OCI-LY7 (cell line): ENCODE results near the gene SAMD10. TPM values are rescaled to one million over a fixed set of nuclear protein-coding genes. Genes with fewer than 3 reads are reported as not detected.

Source experiments
- BruUV-seq: library from RNA; stranded (reverse); fragments of 400-500 nt; replicated peaks from 2 replicates; lab custom pipeline; 2021; lab: Mats Ljungman, UMichigan
- CTCF ChIA-PET: fragments of 300-600 bp; sonication (Branson Sonifier 250); formaldehyde crosslinking; loops from one replicate; lab custom pipeline; 2022; ENCODE audit warnings: antibody characterized with exemption; ENCODE audit not compliant: unreplicated experiment; lab: Charles Lee
- POLR2A ChIA-PET: fragments of 300-600 bp; sonication (Branson Sonifier 250); formaldehyde crosslinking; loops from one replicate; lab custom pipeline; 2022; ENCODE audit warnings: antibody characterized with exemption; lab: Charles Lee
- DNase-seq: peaks from one replicate; pipeline ENCODE4 v3.0.0-alpha.2; 2015; ENCODE audit warnings: low spot score
- H2AFZ ChIP-seq: fragments of 200-600 bp; sonication (generic), shearing (Covaris generic); 2 replicates; pipeline ENCODE4 v1.6.1; 2014; ENCODE audit warnings: mild to moderate bottlenecking, antibody characterized with exemption, low read length, moderate library complexity
- H3K27ac ChIP-seq: fragments of 200-600 bp; sonication (generic); 2 replicates; pipeline ENCODE4 v1.5.1; 2014; ENCODE audit warnings: mixed run types, low read depth, mild to moderate bottlenecking, moderate library complexity, low read length, inconsistent platforms; ENCODE audit not compliant: poor library complexity, severe bottlenecking
- H3K36me3 ChIP-seq: fragments of 200-600 bp; sonication (generic); 2 replicates; pipeline ENCODE4 v1.6.1; 2014; ENCODE audit warnings: mild to moderate bottlenecking, antibody characterized with exemption, low read length, moderate library complexity, mixed read lengths; ENCODE audit not compliant: insufficient read depth
- H3K4me1 ChIP-seq: fragments of 200-600 bp; sonication (generic); 2 replicates; pipeline ENCODE4 v1.5.1; 2014; ENCODE audit warnings: mild to moderate bottlenecking, low read length; ENCODE audit not compliant: insufficient read depth, poor library complexity, severe bottlenecking
- H3K4me2 ChIP-seq: fragments of 200-600 bp; sonication (generic); 2 replicates; pipeline ENCODE4 v1.6.1; 2014; ENCODE audit warnings: mild to moderate bottlenecking, low read length
- H3K4me3 ChIP-seq: fragments of 200-600 bp; sonication (generic); 2 replicates; pipeline ENCODE4 v1.5.1; 2014; ENCODE audit warnings: mild to moderate bottlenecking, low read depth, low read length; ENCODE audit not compliant: poor library complexity, severe bottlenecking
- H3K79me2 ChIP-seq: fragments of 200-600 bp; sonication (generic); 2 replicates; pipeline ENCODE4 v1.6.1; 2016; ENCODE audit warnings: low read depth, mild to moderate bottlenecking, low read length, moderate library complexity, mixed read lengths; ENCODE audit not compliant: insufficient read depth
- H3K9me2 ChIP-seq: fragments of 200-600 bp; sonication (generic); 2 replicates; pipeline ENCODE4 v1.6.1; 2016; ENCODE audit warnings: mild to moderate bottlenecking, low read length, mixed read lengths; ENCODE audit not compliant: insufficient read depth
- H3K9me3 ChIP-seq: fragments of 200-600 bp; sonication (generic); 2 replicates; pipeline ENCODE4 v1.6.1; 2014; ENCODE audit warnings: mild to moderate bottlenecking, mixed run types, low read length, mixed read lengths
- H4K20me1 ChIP-seq: fragments of 200-600 bp; sonication (generic); 2 replicates; pipeline ENCODE4 v1.6.1; 2014; ENCODE audit warnings: mild to moderate bottlenecking, antibody characterized with exemption, low read length, moderate library complexity, mixed read lengths; ENCODE audit not compliant: insufficient read depth
- CTCF ChIP-seq: fragments of 200-600 bp; sonication (generic); conservative IDR thresholded peaks from 2 replicates; pipeline ENCODE4 v1.5.1; 2014; ENCODE audit warnings: mild to moderate bottlenecking, antibody characterized with exemption, low read length, moderate library complexity, mixed read lengths
- EZH2phosphoT487 ChIP-seq: fragments of 200-600 bp; sonication (generic); IDR thresholded peaks from 2 replicates; pipeline ENCODE4 v1.6.1; 2018; ENCODE audit warnings: low read depth, borderline replicate concordance, mild to moderate bottlenecking, mixed run types, antibody characterized with exemption, low read length, moderate library complexity, mixed read lengths
- intact Hi-C: fragments of 100-400 bp; cut with micrococcal nuclease; formaldehyde crosslinking; loops from one replicate; pipeline ENCODE4 v1.10.0; 2022; ENCODE audit not compliant: unreplicated experiment
- total RNA-seq, 2 experiments: library from RNA; depleted of rRNA in 1 of 2; stranded (reverse); fragments of >200 nt in 1 of 2; shearing (Covaris generic) in 1 of 2; gene quantifications; 2 replicates each; pipeline ENCODE4 v1.2.3, GENCODE V29; 2014 to 2022

The SAMD10 gene
- total RNA-seq, 2 experiments from 2014 or later: 11.9 to 12.0 TPM

DNA sequence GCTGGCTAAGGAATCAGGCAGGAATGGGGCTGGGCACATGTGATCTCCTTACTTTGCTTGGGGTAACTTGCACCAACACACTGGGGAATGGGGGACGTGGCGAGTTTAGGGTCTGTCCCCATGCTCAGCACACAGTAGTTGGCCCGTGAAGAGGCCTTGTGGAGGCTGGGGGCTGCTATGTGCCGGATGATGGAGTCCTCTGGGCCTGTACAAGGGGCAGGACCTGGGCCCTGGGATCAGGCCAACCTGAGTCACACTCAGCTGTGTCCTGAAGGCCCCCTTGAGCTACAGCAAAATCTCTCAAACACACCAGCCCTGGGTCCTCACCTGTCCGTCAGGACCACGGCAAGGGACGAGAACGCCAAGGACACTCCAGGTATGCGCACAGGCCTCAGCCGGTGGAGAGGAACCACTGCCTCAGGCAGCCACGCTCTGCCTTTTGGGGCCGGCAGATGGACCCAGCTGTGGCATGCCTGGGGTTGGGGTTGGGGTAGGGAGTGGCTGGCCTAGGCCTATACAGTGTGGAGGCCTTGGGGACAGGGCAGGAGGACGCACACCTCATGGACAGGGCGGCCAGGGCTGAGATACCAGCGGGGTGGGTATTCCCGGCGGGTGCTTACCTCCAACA, 34.3 kb downstream of the SAMD10 start:
- no peak overlapping the region for H3K4me2 ChIP-seq
- ChIA-PET CTCF (no interaction called here), POLR2A (no interaction called here)
- intact Hi-C loops: no loop called here
- DNase-seq: no peak
- H3K9me2 ChIP-seq: no peaks in the 10 kb centered on the region
- no peaks in the 10 kb centered on the region for H3K9me3 ChIP-seq
- no TSS peak for BruUV-seq
- no peak overlapping the region for H3K27ac ChIP-seq
- H3K4me3 ChIP-seq: no peak overlapping the region
- no peaks in the 10 kb centered on the region for H4K20me1 ChIP-seq
- TF ChIP-seq EZH2phosphoT487: no peak
- TF ChIP-seq CTCF: no peak
- peaks cover 35% of the 10 kb centered on the region for H3K4me1 ChIP-seq
- no peak overlapping the region for H2AFZ ChIP-seq
- peaks cover 8% of the 10 kb centered on the region; the same call in 1 of the 2 replicates for H3K79me2 ChIP-seq
- H3K36me3 ChIP-seq: peaks cover 45% of the 10 kb centered on the region

GRCh38 chr20:63944078-63944941, 35.1 kb downstream of the SAMD10 start:
- Histone ChIP-seq H3K79me2 (0 out of 2 replicates have a peak, but pooled peaks cover 7% of the 10 kb centered on the region), H3K9me2 (no peaks in the 10 kb centered on the region)
- intact Hi-C loops: no loop called here

DNA sequence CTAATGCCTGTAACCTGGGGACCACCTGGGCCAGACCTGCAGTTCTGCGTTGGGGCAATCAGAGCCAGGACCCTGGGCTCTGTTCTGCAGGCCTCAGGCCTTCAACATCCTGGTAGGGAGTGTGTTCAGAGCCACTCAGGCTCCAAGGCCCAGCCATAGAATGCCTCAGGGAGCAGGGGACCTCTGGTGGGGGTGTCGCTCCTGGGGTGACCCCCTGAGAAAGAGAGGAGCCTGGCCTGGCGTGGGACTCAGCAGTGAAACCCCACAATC, 35.7 kb downstream of the SAMD10 start:
- Histone ChIP-seq H3K79me2 (0 out of 2 replicates have a peak, but pooled peaks cover 7% of the 10 kb centered on the region), H3K4me2 (no peak overlapping the region), H4K20me1 (no peaks in the 10 kb centered on the region), H3K4me1 (peaks cover 21% of the 10 kb centered on the region), H3K9me2 (no peaks in the 10 kb centered on the region), H3K36me3 (peaks cover 53% of the 10 kb centered on the region), H2AFZ (no peak overlapping the region), H3K9me3 (no peaks in the 10 kb centered on the region), H3K4me3 (no peak overlapping the region), H3K27ac (no peak overlapping the region)
- TF ChIP-seq CTCF (no peak), EZH2phosphoT487 (no peak)
- intact Hi-C loops: no loop called here
- POLR2A ChIA-PET: interaction anchor here (0.7 kb wide), 1 partner anchor 23 kb away, joined by 3 read pairs; no protein-coding TSS in a partner anchor
- no peak for DNase-seq
- no TSS peak for BruUV-seq
- CTCF ChIA-PET: no interaction called here

More at GRCh38 chr20:63944078-63944941, 35.1 kb downstream of the SAMD10 start:
- no peak for DNase-seq
- Histone ChIP-seq H3K9me3 (no peaks in the 10 kb centered on the region), H4K20me1 (no peaks in the 10 kb centered on the region), H3K4me2 (no peak overlapping the region), H3K4me3 (no peak overlapping the region), H3K36me3 (peaks cover 49% of the 10 kb centered on the region), H2AFZ (no peak overlapping the region), H3K27ac (no peak overlapping the region), H3K4me1 (peaks cover 26% of the 10 kb centered on the region)
- BruUV-seq: no TSS peak
- ChIA-PET CTCF (no interaction called here), POLR2A (no interaction called here)
- no peak for TF ChIP-seq EZH2phosphoT487
